DOHH2 (cell line): Measurements from ENCODE around the gene SLC17A6.

Experiments
- H3F3A ChIP-seq: fragments of 200-600 bp; sonication (generic), shearing (Covaris generic); 2 replicates; pipeline ENCODE4 v1.6.0; 2016; ENCODE audit warnings: antibody characterized with exemption, mild to moderate bottlenecking; ENCODE audit not compliant: control insufficient read depth, insufficient read depth
- H3K27ac ChIP-seq: fragments of 200-600 bp; sonication (generic); 2 replicates; pipeline ENCODE4 v1.5.1; 2014; ENCODE audit warnings: low read depth, mild to moderate bottlenecking, low read length, moderate library complexity
- H3K27me3 ChIP-seq: fragments of 200-600 bp; sonication (generic); 2 replicates; pipeline ENCODE4 v1.6.1; 2014; ENCODE audit warnings: mild to moderate bottlenecking, low read length, mixed read lengths; ENCODE audit not compliant: control insufficient read depth
- H3K36me3 ChIP-seq: fragments of 200-600 bp; sonication (generic); 2 replicates; pipeline ENCODE4 v1.6.1; 2014; ENCODE audit warnings: mild to moderate bottlenecking, low read length, moderate library complexity, mixed read lengths; ENCODE audit not compliant: control insufficient read depth
- H3K4me1 ChIP-seq: fragments of 200-600 bp; sonication (generic); 2 replicates; pipeline ENCODE4 v1.6.1; 2014; ENCODE audit warnings: mild to moderate bottlenecking, low read length, mixed read lengths; ENCODE audit not compliant: control insufficient read depth
- H3K4me2 ChIP-seq: fragments of 200-600 bp; sonication (generic); 2 replicates; pipeline ENCODE4 v1.6.0; 2014; ENCODE audit warnings: mild to moderate bottlenecking, low read length, moderate library complexity
- H3K4me3 ChIP-seq: fragments of 200-600 bp; sonication (generic); 2 replicates; pipeline ENCODE4 v1.5.1; 2014; ENCODE audit warnings: mild to moderate bottlenecking, low read length, mixed read lengths
- H3K79me2 ChIP-seq: fragments of 200-600 bp; sonication (generic); 2 replicates; pipeline ENCODE4 v1.6.1; 2014; ENCODE audit warnings: mild to moderate bottlenecking, low read length, mixed read lengths; ENCODE audit not compliant: control insufficient read depth
- H3K9me2 ChIP-seq: fragments of 200-600 bp; sonication (generic); replicated peaks from 2 replicates; pipeline ENCODE4 v1.6.1; 2014; ENCODE audit warnings: mild to moderate bottlenecking, low read length, mixed read lengths; ENCODE audit not compliant: control insufficient read depth
- H3K9me3 ChIP-seq: fragments of 200-600 bp; sonication (generic); 2 replicates; pipeline ENCODE4 v1.6.1; 2014; ENCODE audit warnings: antibody characterized with exemption, low read length, mixed read lengths; ENCODE audit not compliant: control insufficient read depth, insufficient read depth
- H4K20me1 ChIP-seq: fragments of 200-600 bp; sonication (generic); 2 replicates; pipeline ENCODE4 v1.6.0; 2014; ENCODE audit warnings: low read depth, mild to moderate bottlenecking, antibody characterized with exemption, low read length, moderate library complexity; ENCODE audit not compliant: control insufficient read depth, insufficient read depth
- EZH2phosphoT487 ChIP-seq: fragments of 200-600 bp; sonication (generic); IDR thresholded peaks from 2 replicates; pipeline ENCODE4 v1.6.1; 2017; ENCODE audit warnings: borderline replicate concordance, mild to moderate bottlenecking, antibody characterized with exemption, low read length, moderate library complexity, mixed read lengths
- TF ChIP-seq, protein P1 (sequence below): fragments of 200-600 bp; sonication (generic); IDR thresholded peaks from one replicate; pipeline ENCODE4 v1.5.1; 2014; ENCODE audit warnings: antibody characterized with exemption, mild to moderate bottlenecking, low read depth, low read length; ENCODE audit not compliant: poor library complexity, severe bottlenecking

SLC17A6 gene

DNA sequence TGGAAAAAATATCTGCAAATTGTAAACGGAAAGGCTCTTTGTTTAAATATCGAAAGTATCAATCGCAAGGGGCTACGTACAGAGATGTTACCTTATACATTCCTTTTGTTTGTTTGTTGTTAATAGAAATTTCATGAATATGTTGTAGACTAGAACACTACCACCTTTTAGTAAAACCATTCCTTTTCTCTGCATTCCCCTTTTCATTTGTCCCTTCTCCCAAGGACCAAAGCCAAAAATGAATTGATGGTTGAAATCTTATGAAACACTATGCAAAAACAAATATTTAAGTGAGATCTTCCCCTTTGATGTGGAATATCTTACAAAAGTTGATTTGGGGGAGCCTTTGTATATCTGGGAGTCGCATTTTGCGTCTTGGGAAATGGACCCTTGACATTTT lies 2.1 kb downstream of the SLC17A6 start:
- peaks cover 9% of the 10 kb centered on the region for H3K27me3 ChIP-seq
- no peaks in the 10 kb centered on the region for H3K4me1 ChIP-seq
- no peak overlapping the region for H3K27ac ChIP-seq
- no peaks in the 10 kb centered on the region for H4K20me1 ChIP-seq
- TF ChIP-seq, protein P1, sequence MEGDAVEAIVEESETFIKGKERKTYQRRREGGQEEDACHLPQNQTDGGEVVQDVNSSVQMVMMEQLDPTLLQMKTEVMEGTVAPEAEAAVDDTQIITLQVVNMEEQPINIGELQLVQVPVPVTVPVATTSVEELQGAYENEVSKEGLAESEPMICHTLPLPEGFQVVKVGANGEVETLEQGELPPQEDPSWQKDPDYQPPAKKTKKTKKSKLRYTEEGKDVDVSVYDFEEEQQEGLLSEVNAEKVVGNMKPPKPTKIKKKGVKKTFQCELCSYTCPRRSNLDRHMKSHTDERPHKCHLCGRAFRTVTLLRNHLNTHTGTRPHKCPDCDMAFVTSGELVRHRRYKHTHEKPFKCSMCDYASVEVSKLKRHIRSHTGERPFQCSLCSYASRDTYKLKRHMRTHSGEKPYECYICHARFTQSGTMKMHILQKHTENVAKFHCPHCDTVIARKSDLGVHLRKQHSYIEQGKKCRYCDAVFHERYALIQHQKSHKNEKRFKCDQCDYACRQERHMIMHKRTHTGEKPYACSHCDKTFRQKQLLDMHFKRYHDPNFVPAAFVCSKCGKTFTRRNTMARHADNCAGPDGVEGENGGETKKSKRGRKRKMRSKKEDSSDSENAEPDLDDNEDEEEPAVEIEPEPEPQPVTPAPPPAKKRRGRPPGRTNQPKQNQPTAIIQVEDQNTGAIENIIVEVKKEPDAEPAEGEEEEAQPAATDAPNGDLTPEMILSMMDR = no peak
- no peak for TF ChIP-seq EZH2phosphoT487
- H3K9me3 ChIP-seq = no peaks in the 10 kb centered on the region
- H3K4me3 ChIP-seq = no peak overlapping the region
- no peaks in the 10 kb centered on the region for H3K36me3 ChIP-seq
- no peak overlapping the region for H3K4me2 ChIP-seq
- no peaks in the 10 kb centered on the region for H3K9me2 ChIP-seq
- H3K79me2 ChIP-seq = no peaks in the 10 kb centered on the region
- no peaks in the 10 kb centered on the region for H3F3A ChIP-seq

DNA sequence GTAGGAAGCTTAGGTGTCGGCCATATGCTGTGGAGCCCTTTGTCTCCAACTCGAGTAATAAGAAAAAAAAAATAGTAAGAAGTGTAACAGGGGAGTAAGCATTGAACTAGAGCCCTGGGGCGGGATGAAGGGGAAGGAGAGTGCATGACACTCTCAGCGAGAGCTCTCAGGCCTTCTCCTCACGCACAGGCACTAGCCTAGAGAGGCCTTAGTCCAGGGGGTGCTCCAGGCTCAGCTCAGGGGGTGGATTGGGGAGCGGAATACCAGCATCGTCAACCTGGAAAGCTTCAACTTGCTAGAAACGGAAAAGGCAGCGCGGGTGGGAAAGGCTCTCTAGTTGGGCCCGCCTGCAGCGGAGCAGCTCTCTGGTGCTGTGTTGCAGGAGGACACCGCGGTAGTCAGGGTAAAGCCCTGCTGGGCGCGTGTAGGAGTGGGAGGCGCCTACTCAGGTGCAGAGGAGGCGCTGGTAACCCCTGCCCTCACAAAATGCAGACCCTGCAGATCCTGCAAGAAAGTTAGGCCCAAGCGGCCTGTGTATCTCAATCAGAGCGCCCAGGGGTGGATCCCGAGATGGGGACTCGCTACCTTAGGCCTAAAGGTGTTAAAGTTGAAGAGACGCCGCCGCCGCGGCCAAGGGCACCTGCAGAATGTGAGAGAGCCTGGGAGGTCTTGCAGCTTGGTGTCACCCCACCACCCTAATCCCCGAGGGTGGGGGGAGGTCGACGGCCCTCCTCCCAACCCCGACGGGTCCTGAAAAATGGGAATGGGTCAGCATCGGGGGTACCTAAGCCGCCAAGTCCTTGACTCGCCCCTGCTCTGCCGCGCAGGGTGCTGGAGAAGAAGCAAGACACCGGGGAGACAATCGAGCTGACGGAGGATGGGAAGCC lies 2.8 kb downstream of the SLC17A6 start:
- Histone ChIP-seq H4K20me1 (no peaks in the 10 kb centered on the region), H3F3A (no peaks in the 10 kb centered on the region), H3K9me3 (no peaks in the 10 kb centered on the region), H3K27me3 (peaks cover 11% of the 10 kb centered on the region), H3K79me2 (no peaks in the 10 kb centered on the region), H3K27ac (no peak overlapping the region), H3K4me1 (no peaks in the 10 kb centered on the region), H3K4me2 (no peak overlapping the region), H3K9me2 (no peaks in the 10 kb centered on the region), H3K36me3 (no peaks in the 10 kb centered on the region), H3K4me3 (no peak overlapping the region)
- TF ChIP-seq, protein P1 = no peak
- no peak for TF ChIP-seq EZH2phosphoT487

DNA sequence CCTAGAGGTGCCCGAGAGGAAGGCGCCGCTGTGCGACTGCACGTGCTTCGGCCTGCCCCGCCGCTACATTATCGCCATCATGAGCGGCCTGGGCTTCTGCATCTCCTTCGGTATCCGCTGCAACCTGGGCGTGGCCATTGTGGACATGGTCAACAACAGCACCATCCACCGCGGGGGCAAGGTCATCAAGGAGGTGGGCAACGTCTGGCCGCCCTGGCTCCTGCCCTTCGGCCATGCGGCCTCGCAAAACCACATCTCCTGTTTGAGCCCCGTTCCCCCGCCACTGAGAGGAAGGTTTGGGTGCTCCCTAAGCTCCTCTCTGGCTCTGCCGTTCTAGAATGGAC lies 3.4 kb downstream of the SLC17A6 start:
- Histone ChIP-seq H3K4me3 (no peak overlapping the region), H3F3A (no peaks in the 10 kb centered on the region), H3K27ac (no peak overlapping the region), H3K4me1 (no peaks in the 10 kb centered on the region), H3K4me2 (no peak overlapping the region), H4K20me1 (no peaks in the 10 kb centered on the region), H3K9me3 (no peaks in the 10 kb centered on the region), H3K9me2 (no peaks in the 10 kb centered on the region), H3K36me3 (no peaks in the 10 kb centered on the region), H3K27me3 (peaks cover 12% of the 10 kb centered on the region), H3K79me2 (no peaks in the 10 kb centered on the region)
- TF ChIP-seq, protein P1 = no peak
- TF ChIP-seq EZH2phosphoT487 = no peak
